IMR-90 (cell line): ENCODE data around the gene FOXP1. TPM values are rescaled to one million over a fixed set of nuclear protein-coding genes. Genes with fewer than 3 reads are reported as not detected.

Source experiments
- ATAC-seq: fragments of 200-7000 bp; cut with Tn5 transposase; 2 replicates; pipeline ENCODE4 v1.9.1; 2020; ENCODE audit warnings: low read depth, mild to moderate bottlenecking, moderate library complexity
- BruUV-seq: library from RNA; stranded (reverse); fragments of 400-500 nt; replicated peaks from 2 replicates; lab custom pipeline; 2021; lab: Mats Ljungman, UMichigan
- CTCF ChIA-PET: fragments of 300-600 bp; formaldehyde crosslinking; extraction: SDS; loops from one replicate; lab custom pipeline; 2021; ENCODE audit warnings: antibody characterized with exemption; lab: Yijun Ruan, JAX
- POLR2A ChIA-PET: fragments of 300-600 bp; sonication (Branson Sonifier 250); formaldehyde crosslinking; loops from one replicate; lab custom pipeline; 2022; ENCODE audit warnings: antibody characterized with exemption; ENCODE audit not compliant: unreplicated experiment; lab: Charles Lee
- DNase-seq: peaks from one replicate; pipeline ENCODE4 v3.0.0; 2013
- H2AFZ ChIP-seq: replicated peaks from 2 replicates; pipeline ENCODE3; 2013; ENCODE audit warnings: low read length, mild to moderate bottlenecking; ENCODE audit not compliant: poor library complexity
- H2AK5ac ChIP-seq: 2 replicates; pipeline ENCODE4 v1.6.1; 2013; ENCODE audit warnings: low read depth, low read length, inconsistent platforms
- H2AK9ac ChIP-seq: replicated peaks from 2 replicates; pipeline ENCODE3; 2013; ENCODE audit warnings: mild to moderate bottlenecking, low read depth, low read length, moderate library complexity; ENCODE audit not compliant: poor library complexity
- H2BK120ac ChIP-seq: 2 replicates; pipeline ENCODE4 v1.6.1; 2013; ENCODE audit warnings: low read depth, low read length, inconsistent platforms
- H2BK15ac ChIP-seq: 3 replicates; pipeline ENCODE4 v1.6.1; 2013; ENCODE audit warnings: low read depth, low read length, inconsistent platforms
- H2BK20ac ChIP-seq: 2 replicates; pipeline ENCODE4 v1.6.1; 2013; ENCODE audit warnings: low read depth, mild to moderate bottlenecking, inconsistent platforms, low read length, moderate library complexity
- H2BK5ac ChIP-seq: 2 replicates; pipeline ENCODE4 v1.6.1; 2013; ENCODE audit warnings: mild to moderate bottlenecking, low read depth, low read length, inconsistent platforms; ENCODE audit not compliant: poor library complexity, severe bottlenecking
- H3K14ac ChIP-seq: replicated peaks from 2 replicates; pipeline ENCODE4 v1.6.1; 2013; ENCODE audit warnings: low read depth, low read length, inconsistent platforms
- H3K18ac ChIP-seq: 2 replicates; pipeline ENCODE4 v1.6.1; 2013; ENCODE audit warnings: low read depth, low read length, control low read depth
- H3K23ac ChIP-seq: 2 replicates; pipeline ENCODE4 v1.6.1; 2013; ENCODE audit warnings: low read depth, low read length, inconsistent platforms
- H3K27ac ChIP-seq: 2 replicates; pipeline ENCODE4 v1.5.1; 2013; ENCODE audit warnings: mild to moderate bottlenecking, control low read depth, low read length; ENCODE audit not compliant: insufficient read depth
- H3K27me3 ChIP-seq: 2 replicates; pipeline ENCODE4 v1.6.1; 2013; ENCODE audit warnings: low read length; ENCODE audit not compliant: control insufficient read depth, insufficient read depth
- H3K36me3 ChIP-seq: 2 replicates; pipeline ENCODE4 v1.6.1; 2013; ENCODE audit warnings: low read length, mixed read lengths; ENCODE audit not compliant: control insufficient read depth, insufficient read depth
- H3K4ac ChIP-seq: 2 replicates; pipeline ENCODE4 v1.6.1; 2013; ENCODE audit warnings: low read depth, low read length, inconsistent platforms
- H3K4me1 ChIP-seq: 2 replicates; pipeline ENCODE4 v1.6.1; 2013; ENCODE audit warnings: low read length, mixed read lengths; ENCODE audit not compliant: control insufficient read depth, insufficient read depth
- H3K4me2 ChIP-seq: 2 replicates; pipeline ENCODE4 v1.6.1; 2013; ENCODE audit warnings: low read depth, mild to moderate bottlenecking, control low read depth, low read length, moderate library complexity
- H3K4me3 ChIP-seq: 2 replicates; pipeline ENCODE4 v1.5.1; 2013; ENCODE audit warnings: low read depth, mild to moderate bottlenecking, control low read depth, low read length, moderate library complexity; ENCODE audit not compliant: insufficient read depth
- H3K56ac ChIP-seq: 2 replicates; pipeline ENCODE4 v1.6.1; 2013; ENCODE audit warnings: low read length, inconsistent platforms; ENCODE audit not compliant: insufficient read depth; ENCODE audit errors: extremely low read depth
- H3K79me1 ChIP-seq, 2 experiments: 2 replicates each; pipeline ENCODE4 v1.6.1; 2013; ENCODE audit warnings: low read length in 2 of 2, inconsistent platforms in 1 of 2, low read depth in 1 of 2
- H3K9ac ChIP-seq: 2 replicates; pipeline ENCODE4 v1.6.1; 2013; ENCODE audit warnings: low read depth, low read length, control low read depth
- H3K9me1 ChIP-seq: 2 replicates; pipeline ENCODE4 v1.6.1; 2013; ENCODE audit warnings: low read length, inconsistent platforms; ENCODE audit not compliant: insufficient read depth
- H3K9me3 ChIP-seq: 2 replicates; pipeline ENCODE4 v1.6.1; 2013; ENCODE audit warnings: low read length; ENCODE audit not compliant: control insufficient read depth, insufficient read depth
- H4K20me1 ChIP-seq: 2 replicates; pipeline ENCODE4 v1.6.1; 2013; ENCODE audit warnings: low read length, inconsistent platforms; ENCODE audit not compliant: insufficient read depth
- H4K5ac ChIP-seq: 2 replicates; pipeline ENCODE4 v1.6.1; 2013; ENCODE audit warnings: mild to moderate bottlenecking, low read depth, low read length, control low read depth
- H4K8ac ChIP-seq, 2 experiments: 2 replicates each; pipeline ENCODE4 v1.6.1; 2013; ENCODE audit warnings: low read depth in 2 of 2, low read length in 2 of 2, control low read depth in 1 of 2, inconsistent platforms in 1 of 2
- H4K91ac ChIP-seq: 2 replicates; pipeline ENCODE4 v1.6.1; 2013; ENCODE audit warnings: low read depth, low read length, inconsistent platforms; ENCODE audit not compliant: insufficient read depth
- BHLHE40 ChIP-seq: fragments of 150-350 bp; IDR thresholded peaks from 2 replicates; pipeline ENCODE4 v1.6.1; 2016; ENCODE audit warnings: mild to moderate bottlenecking, low read depth, low read length
- FOS ChIP-seq: fragments of 150-350 bp; IDR thresholded peaks from 2 replicates; pipeline ENCODE4 v1.6.1; 2016; ENCODE audit warnings: low read depth, low read length
- POLR2A ChIP-seq: IDR thresholded peaks from 2 replicates; pipeline ENCODE4 v1.6.1; 2012; ENCODE audit warnings: mild to moderate bottlenecking, low read depth, low read length
- WGBS, 2 experiments: methylation state at CpG; one replicate each; pipeline versions ENCODE4 v1.1.5 to v1.1.7; 2013; ENCODE audit warnings: missing lambda C conversion rate in 2 of 2; ENCODE audit not compliant: insufficient read length in 1 of 2; ENCODE audit errors: extremely low coverage in 2 of 2; 5-methylcytosine and 5-hydroxymethylcytosine counted together
- dilution Hi-C: fragments of 300-500 bp; cut with HindIII; formaldehyde crosslinking; loops from one replicate; pipeline ENCODE4 v1.14.3; 2018; ENCODE audit warnings: low sequenced_read_pairs; ENCODE audit not compliant: unreplicated experiment
- in situ Hi-C: fragments of 300-500 bp; cut with MboI; formaldehyde crosslinking; loops from 3 replicates; pipeline ENCODE4 v1.14.3; 2019; ENCODE audit warnings: low sequenced_read_pairs, inconsistent platforms, mixed read lengths
- intact Hi-C: fragments of 100-400 bp; cut with micrococcal nuclease; formaldehyde crosslinking; loops from 2 replicates; pipeline ENCODE4 v1.10.0; 2022
- polyA plus RNA-seq, 3 experiments: library from polyadenylated mRNA; depleted of rRNA; stranded (reverse); fragments of >200 nt; gene quantifications; 2 replicates each; pipeline ENCODE4 v1.2.3, GENCODE V29; 2012; ENCODE audit warnings: low replicate concordance in 1 of 3
- total RNA-seq: library from RNA; depleted of rRNA; stranded (reverse); fragments of >200 nt; gene quantifications from 2 replicates; pipeline ENCODE4 v1.2.3, GENCODE V29; 2012

FOXP1 gene
- total and polyA plus RNA-seq, 2 of the 4 experiments (the other 2 are of a cell fraction): 37.0 to 132 TPM

GRCh38 chr3:70943886-70944285, 639.6 kb downstream of the FOXP1 start:
- dilution Hi-C loops: no loop called here
- Histone ChIP-seq H4K20me1 (no peaks in the 10 kb centered on the region), H4K91ac (no peak overlapping the region), H3K18ac (no peak overlapping the region), H2BK120ac (no peak overlapping the region), H3K79me1 (no peaks in the 10 kb centered on the region), H2BK20ac (no peak overlapping the region), H3K4me3 (no peak overlapping the region), H3K14ac (no peak overlapping the region), H3K9me3 (no peaks in the 10 kb centered on the region), H3K4ac (no peak overlapping the region), H3K27ac (no peak overlapping the region), H4K5ac (no peak overlapping the region), H4K8ac (no peak overlapping the region), H3K4me2 (no peak overlapping the region), H2BK5ac (no peak overlapping the region), H3K36me3 (no peaks in the 10 kb centered on the region), H2AFZ (no peak overlapping the region), H2BK15ac (no peak overlapping the region), H3K56ac (no peak overlapping the region), H3K9ac (no peak overlapping the region), H2AK9ac (no peak overlapping the region), H3K23ac (no peak overlapping the region), H3K4me1 (no peaks in the 10 kb centered on the region), H2AK5ac (no peak overlapping the region), H3K9me1 (no peaks in the 10 kb centered on the region; the same call in 1 of the 2 replicates), H3K27me3 (no peaks in the 10 kb centered on the region)
- CTCF ChIA-PET: no interaction called here
- POLR2A ChIA-PET: no interaction called here
- ATAC-seq (no peak), DNase-seq (no peak)
- no TSS peak for BruUV-seq
- WGBS, 2 experiments: no CpG with 5 or more reads among the region's 3 CpGs
- in situ Hi-C loops: no loop called here
- intact Hi-C loops: no loop called here
- TF ChIP-seq POLR2A (no peak), FOS (no peak), BHLHE40 (no peak)
